Right atrium auricular region (tissue), 2 donors: ENCODE measurements around the gene BANP. TPM values are rescaled to one million over a fixed set of nuclear protein-coding genes. Genes with fewer than 3 reads are reported as not detected.
"Not testable (repeated sequence)": the region's sequence is repeated elsewhere in the genome, so short reads cannot be mapped to it uniquely, and the experiment has no call there.

Experiments
- DNase-seq: peaks from one replicate; pipeline ENCODE4 v3.0.0-alpha.2; 2019; ENCODE audit warnings: low spot score
- H3K27ac ChIP-seq, 2 donors: fragments of 200-600 bp; sonication (generic); 1 replicate in 1 of 2; 2 replicates in 1 of 2; pipeline ENCODE4 v1.5.1; 2016 to 2019
- H3K27me3 ChIP-seq, 2 donors: fragments of 200-600 bp; sonication (generic); one replicate each; pipeline versions ENCODE4 v1.5.1 to v1.6.0; 2017 to 2019
- H3K36me3 ChIP-seq: fragments of 200-600 bp; sonication (generic); one replicate; pipeline ENCODE4 v1.5.1; 2016
- H3K4me1 ChIP-seq, 2 donors: fragments of 200-600 bp; sonication (generic); one replicate each; pipeline versions ENCODE4 v1.5.1 to v1.6.0; 2017 to 2019
- H3K4me3 ChIP-seq, 2 donors: fragments of 200-600 bp; sonication (generic); 1 replicate in 1 of 2; 2 replicates in 1 of 2; pipeline ENCODE4 v1.5.1; 2017 to 2019; ENCODE audit warnings: mild to moderate bottlenecking in 1 of 2, moderate library complexity in 1 of 2
- H3K9me3 ChIP-seq, 2 donors: fragments of 200-600 bp; sonication (generic); one replicate each; pipeline ENCODE4 v1.5.1; 2019
- total RNA-seq, 2 donors: library from RNA; depleted of rRNA; stranded (reverse); fragments of >200 nt; gene quantifications; one replicate each; pipeline ENCODE4 v1.1.0, GENCODE V29; 2016
- TF ChIP-seq, protein P1 (sequence below), 2 donors: fragments of 200-600 bp; sonication (generic); IDR thresholded peaks; one replicate each; pipeline ENCODE4 v1.5.1; 2019; ENCODE audit warnings: antibody characterized with exemption in 2 of 2

BANP gene
- total RNA-seq, 2 donors from 2014 or later: 10.4 to 14.4 TPM

DNA sequence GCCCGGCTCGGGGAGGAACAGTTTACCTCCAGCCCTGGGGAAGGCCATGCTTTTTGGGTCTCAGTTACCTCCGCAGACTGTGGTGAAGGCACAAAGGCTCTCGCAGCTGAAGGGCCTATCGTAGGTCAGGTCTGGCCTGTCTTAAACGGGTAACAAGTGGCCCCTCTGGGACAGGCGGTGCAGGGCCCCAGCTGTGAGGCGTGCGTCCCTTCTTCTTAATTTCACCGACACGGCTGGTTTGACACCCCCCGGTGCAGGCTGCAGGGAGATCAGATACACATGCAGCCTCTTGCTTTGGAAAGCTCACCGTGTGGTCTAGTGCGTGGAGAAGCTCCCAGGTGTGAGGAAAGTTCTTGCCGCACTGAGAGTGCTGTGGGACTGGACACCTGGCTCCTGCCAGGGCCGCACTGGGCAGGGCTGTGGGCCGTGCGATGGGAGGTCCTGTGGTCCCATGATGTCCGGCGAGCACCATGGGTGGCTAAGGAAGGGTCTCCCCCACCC lies 162.4 kb downstream of the BANP start:
- no peak for DNase-seq
- Histone ChIP-seq H3K27ac (no peak overlapping the region), H3K9me3 (no peaks in the 10 kb centered on the region), H3K36me3 (no peaks in the 10 kb centered on the region), H3K27me3 (no peaks in the 10 kb centered on the region), H3K4me1 (no peaks in the 10 kb centered on the region), H3K4me3 (no peak overlapping the region)
- TF ChIP-seq, protein P1, sequence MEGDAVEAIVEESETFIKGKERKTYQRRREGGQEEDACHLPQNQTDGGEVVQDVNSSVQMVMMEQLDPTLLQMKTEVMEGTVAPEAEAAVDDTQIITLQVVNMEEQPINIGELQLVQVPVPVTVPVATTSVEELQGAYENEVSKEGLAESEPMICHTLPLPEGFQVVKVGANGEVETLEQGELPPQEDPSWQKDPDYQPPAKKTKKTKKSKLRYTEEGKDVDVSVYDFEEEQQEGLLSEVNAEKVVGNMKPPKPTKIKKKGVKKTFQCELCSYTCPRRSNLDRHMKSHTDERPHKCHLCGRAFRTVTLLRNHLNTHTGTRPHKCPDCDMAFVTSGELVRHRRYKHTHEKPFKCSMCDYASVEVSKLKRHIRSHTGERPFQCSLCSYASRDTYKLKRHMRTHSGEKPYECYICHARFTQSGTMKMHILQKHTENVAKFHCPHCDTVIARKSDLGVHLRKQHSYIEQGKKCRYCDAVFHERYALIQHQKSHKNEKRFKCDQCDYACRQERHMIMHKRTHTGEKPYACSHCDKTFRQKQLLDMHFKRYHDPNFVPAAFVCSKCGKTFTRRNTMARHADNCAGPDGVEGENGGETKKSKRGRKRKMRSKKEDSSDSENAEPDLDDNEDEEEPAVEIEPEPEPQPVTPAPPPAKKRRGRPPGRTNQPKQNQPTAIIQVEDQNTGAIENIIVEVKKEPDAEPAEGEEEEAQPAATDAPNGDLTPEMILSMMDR (IDR thresholded peaks at IDR 0.05): no peak

DNA sequence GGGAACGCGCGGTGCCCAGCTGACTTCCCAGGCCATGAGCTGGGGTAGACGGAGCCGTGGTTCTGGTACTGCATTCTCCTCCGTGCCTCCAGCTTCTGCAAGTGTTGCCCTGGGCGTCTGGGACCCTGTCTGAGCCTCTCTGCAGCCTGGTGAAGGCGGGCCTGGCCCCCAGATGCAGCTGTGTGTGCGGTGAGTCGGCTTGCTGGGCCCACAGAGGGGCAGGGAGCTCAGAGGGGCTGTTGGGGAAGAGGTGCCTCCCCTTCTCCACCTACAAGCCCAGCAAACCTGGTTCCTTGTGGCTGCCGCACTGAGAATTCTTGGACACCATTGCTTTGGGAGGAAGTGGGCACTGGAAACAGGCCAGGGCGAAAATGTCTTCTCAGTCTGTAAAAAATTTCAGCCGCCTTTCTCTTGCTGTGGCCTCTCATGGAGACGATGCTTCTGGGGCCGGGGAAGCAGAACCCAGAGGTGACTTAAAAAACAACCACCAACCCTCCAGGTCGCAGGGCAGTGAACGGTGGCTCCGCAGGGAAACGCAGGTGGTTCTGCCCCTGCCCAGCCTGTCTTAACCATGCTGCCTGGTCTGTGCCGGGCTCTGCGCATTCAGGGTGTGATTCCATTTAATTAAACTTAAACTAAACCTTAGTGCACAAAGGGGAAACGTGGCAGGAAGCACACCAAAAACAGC lies 163.5 kb downstream of the BANP start:
- H3K36me3 ChIP-seq, H3K4me3 ChIP-seq, H3K4me1 ChIP-seq, H3K27ac ChIP-seq, H3K27me3 ChIP-seq, H3K9me3 ChIP-seq, DNase-seq: not testable (repeated sequence)

DNA sequence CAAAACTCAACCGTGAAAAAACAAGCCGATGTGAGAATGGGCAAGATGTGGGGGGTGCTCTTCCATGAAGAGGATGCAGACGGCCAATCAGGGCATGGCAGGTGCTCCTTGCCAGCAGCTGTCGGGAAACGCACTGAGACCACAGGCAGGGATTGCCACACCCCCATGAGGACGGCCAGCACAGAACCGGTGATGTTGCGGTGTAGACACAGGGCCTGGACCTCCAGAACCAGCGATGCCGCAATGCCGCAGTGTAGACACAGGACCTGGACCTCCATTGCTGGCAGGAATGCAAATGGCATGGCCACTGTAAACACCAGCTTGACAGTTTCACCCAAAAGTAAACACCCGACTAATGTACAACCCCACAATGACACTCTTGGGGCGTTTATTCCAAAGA lies 164.9 kb downstream of the BANP start:
- H3K27ac ChIP-seq: no peak overlapping the region
- no peak for DNase-seq
- H3K27me3 ChIP-seq: no peaks in the 10 kb centered on the region
- no peaks in the 10 kb centered on the region for H3K4me1 ChIP-seq
- no peaks in the 10 kb centered on the region for H3K36me3 ChIP-seq
- no peaks in the 10 kb centered on the region for H3K9me3 ChIP-seq
- no peak overlapping the region for H3K4me3 ChIP-seq
- TF ChIP-seq, protein P1 (IDR thresholded peaks at IDR 0.05): no peak

DNA sequence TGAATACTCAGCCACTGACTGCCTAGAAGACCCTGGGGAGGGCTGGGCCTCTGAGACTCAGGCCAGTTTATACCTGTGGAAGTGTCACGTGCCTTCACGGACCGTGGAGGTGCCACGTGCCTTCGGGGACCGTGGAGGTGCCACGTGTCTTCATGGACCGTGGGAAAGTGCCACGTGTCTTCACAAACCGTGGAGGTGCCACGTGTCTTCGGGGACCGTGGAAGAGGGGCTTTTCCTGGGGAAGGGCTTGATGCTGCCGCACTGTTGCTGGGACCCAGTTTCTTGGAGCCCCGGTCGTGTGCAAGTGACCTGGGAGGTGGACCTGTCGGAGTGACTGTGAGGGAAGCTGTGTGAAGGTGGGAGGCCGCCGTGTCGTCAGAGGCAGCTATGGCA lies 166.2 kb downstream of the BANP start:
- TF ChIP-seq, protein P1 (IDR thresholded peaks at IDR 0.05): no peak
- no peak overlapping the region for H3K27ac ChIP-seq
- no peak for DNase-seq
- no peaks in the 10 kb centered on the region for H3K36me3 ChIP-seq
- H3K4me1 ChIP-seq: no peaks in the 10 kb centered on the region
- H3K4me3 ChIP-seq: no peak overlapping the region
- H3K9me3 ChIP-seq: no peaks in the 10 kb centered on the region
- no peaks in the 10 kb centered on the region for H3K27me3 ChIP-seq

DNA sequence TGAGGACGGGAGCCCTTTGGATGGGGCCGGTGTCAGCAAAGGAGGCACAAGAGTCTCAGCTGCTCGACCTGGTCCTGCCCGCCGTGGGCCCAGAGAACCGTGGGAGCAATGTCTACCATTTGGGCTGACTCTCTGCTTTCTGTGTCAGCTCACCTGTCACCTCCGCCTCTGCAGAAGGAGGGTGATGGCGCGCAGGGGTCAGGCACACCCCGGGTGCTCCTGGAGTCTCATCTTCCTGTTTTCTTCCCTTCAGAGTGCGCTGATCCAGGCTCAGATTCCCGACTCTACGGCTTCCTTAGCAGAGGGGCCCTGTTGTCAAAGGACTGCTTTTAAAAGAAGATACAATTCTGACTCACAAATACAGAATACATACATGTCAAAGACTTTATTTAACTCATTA lies 167.1 kb downstream of the BANP start:
- Histone ChIP-seq H3K36me3 (no peaks in the 10 kb centered on the region), H3K27me3 (no peaks in the 10 kb centered on the region), H3K4me1 (no peaks in the 10 kb centered on the region), H3K4me3 (no peak overlapping the region), H3K9me3 (no peaks in the 10 kb centered on the region), H3K27ac (no peak overlapping the region)
- no peak for DNase-seq
- TF ChIP-seq, protein P1 (IDR thresholded peaks at IDR 0.05): no peak

DNA sequence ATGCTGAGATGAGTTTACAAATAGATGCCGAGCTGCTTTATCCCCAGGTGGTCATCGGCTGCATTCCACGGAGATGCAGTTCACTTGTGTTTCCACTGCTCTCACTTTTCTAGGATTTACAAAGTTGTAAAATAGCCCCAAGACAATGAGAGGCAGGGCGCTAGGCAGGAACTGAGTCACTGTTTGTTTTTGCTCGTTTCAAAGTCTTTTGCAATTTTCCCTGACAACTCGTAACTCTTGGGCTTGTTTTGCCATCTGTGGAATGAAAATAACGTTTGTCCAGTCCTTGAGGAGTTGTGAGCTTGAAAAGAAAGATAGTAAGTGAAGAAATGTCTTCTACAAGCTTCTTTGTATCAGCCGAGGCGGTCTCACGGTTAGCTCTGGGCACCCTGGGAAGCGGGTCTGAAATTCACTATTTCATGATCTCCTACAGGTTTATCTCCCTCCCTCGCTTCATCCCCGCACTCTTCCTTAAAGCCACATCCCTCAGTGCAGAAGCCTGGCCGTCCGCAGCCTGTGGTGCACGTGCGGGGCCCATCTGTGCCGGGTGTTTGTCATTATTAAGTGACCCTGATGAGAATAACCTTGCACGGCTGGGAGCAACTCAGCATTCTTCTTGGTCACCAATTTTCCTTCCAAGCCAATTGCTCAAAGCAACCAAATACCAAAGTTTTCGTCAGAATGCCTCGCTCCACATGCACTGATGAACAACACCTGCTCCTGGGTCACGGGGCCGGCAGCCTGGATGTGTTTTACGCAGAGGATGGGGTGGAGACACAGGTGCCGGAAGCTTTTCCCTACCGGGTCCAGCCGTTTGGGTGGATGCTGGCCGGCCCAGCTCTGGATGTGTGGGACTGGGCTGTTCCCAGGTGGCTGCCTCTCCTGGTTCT lies 167.9 kb downstream of the BANP start:
- H3K4me1 ChIP-seq, H3K4me3 ChIP-seq, H3K9me3 ChIP-seq, H3K36me3 ChIP-seq, H3K27me3 ChIP-seq: not testable (repeated sequence)
- peak; percentile 75 for DNase-seq
- peak overlapping the region; percentile 59 to 75 for H3K27ac ChIP-seq

DNA sequence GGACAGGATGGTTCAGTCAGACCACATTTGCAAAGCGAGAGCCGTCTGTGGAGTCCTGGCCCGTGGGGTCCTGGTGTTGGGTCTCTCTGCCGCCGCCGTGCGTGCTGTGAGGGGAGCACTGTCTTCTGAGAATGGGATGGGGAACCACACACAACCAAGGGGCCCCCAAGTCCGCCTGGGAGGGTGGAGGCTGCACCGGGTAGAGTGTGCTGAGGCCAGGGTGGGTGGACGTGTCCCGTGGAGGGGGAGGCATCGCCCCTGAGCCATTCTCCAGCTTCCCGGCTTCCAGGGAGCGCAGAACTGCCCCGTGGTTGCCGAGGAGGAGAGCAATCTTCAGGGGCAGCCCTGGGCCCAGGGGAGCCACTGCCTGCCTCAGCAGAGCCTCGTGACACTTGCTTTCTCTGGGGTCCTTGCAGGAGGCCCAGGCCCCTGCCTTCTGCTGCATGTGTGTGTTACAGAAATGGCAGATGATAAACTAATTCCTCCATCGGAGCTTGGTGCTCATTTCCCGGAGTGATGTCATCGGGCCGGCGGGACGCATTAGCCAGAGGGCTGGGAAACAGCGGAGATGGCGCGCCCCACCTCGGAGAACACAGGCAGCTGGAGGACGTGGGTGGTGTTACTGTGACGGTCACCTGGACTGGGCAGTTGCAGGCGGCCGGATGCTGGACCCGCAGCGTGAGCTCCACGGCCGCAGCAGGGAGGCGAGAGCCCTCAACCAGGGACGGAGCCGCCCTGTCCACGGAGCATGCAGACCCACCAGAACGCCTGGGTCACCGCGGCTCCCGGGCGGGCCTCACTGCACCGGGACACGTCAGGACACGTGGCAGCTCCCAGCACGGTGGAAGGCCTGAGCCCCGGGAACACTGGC lies 168.9 kb downstream of the BANP start:
- not testable (repeated sequence) for H3K27me3 ChIP-seq, DNase-seq, H3K4me3 ChIP-seq, H3K36me3 ChIP-seq, H3K9me3 ChIP-seq, H3K4me1 ChIP-seq
- H3K27ac ChIP-seq: peak overlapping the region in 1 of 2 donors; percentile 75
